Astrocyte of the spinal cord (primary cell): ENCODE measurements around the gene ZAP70.

Experiments
- DNase-seq: peaks from one replicate; pipeline ENCODE4 v3.0.0; 2011; ENCODE audit warnings: low read depth, low spot score
- H3K4me3 ChIP-seq: 2 replicates; pipeline ENCODE4 v1.5.1; 2011; ENCODE audit warnings: low read depth, mild to moderate bottlenecking, low read length, moderate library complexity
- in situ Hi-C: cut with HindIII; loops from 2 replicates; pipeline ENCODE4 v1.10.0; 2017; ENCODE audit warnings: low sequenced_read_pairs
- TF ChIP-seq, protein P1 (sequence below): IDR thresholded peaks from 2 replicates; pipeline ENCODE4 v1.5.1; 2012; ENCODE audit warnings: low read depth, mild to moderate bottlenecking, low read length, inconsistent platforms

ZAP70 gene

GRCh38 chr2:97719362-97720155 is 6.2 kb downstream of the ZAP70 start:
- H3K4me3 ChIP-seq = no peak overlapping the region
- TF ChIP-seq, protein P1, sequence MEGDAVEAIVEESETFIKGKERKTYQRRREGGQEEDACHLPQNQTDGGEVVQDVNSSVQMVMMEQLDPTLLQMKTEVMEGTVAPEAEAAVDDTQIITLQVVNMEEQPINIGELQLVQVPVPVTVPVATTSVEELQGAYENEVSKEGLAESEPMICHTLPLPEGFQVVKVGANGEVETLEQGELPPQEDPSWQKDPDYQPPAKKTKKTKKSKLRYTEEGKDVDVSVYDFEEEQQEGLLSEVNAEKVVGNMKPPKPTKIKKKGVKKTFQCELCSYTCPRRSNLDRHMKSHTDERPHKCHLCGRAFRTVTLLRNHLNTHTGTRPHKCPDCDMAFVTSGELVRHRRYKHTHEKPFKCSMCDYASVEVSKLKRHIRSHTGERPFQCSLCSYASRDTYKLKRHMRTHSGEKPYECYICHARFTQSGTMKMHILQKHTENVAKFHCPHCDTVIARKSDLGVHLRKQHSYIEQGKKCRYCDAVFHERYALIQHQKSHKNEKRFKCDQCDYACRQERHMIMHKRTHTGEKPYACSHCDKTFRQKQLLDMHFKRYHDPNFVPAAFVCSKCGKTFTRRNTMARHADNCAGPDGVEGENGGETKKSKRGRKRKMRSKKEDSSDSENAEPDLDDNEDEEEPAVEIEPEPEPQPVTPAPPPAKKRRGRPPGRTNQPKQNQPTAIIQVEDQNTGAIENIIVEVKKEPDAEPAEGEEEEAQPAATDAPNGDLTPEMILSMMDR = no peak
- no peak for DNase-seq
- in situ Hi-C loops = no loop called here

GRCh38 chr2:97720746-97721145 is 7.4 kb downstream of the ZAP70 start:
- in situ Hi-C loops = no loop called here
- TF ChIP-seq, protein P1 = no peak
- DNase-seq = no peak
- no peak overlapping the region for H3K4me3 ChIP-seq

DNA sequence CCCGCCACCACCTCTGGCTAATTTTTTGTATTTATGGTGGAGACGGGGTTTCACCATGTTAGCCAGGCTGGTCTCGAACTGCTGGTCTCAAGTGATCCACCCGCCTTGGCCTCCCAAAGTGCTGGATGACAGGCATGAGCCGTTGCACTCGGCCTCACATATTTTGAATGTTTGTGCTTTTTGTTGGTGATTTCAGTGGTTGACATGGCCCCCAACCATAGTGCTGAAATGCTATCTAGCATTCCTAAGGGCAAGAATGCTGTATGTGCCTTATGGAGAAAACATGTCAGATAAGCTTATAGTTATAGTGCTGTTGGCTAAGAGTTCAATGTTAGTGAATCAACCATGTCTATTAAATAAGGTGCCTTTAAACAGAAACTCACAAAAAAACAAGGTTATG is 8.9 kb downstream of the ZAP70 start:
- in situ Hi-C loops = no loop called here
- TF ChIP-seq, protein P1 = no peak
- no peak for DNase-seq
- H3K4me3 ChIP-seq = no peak overlapping the region

DNA sequence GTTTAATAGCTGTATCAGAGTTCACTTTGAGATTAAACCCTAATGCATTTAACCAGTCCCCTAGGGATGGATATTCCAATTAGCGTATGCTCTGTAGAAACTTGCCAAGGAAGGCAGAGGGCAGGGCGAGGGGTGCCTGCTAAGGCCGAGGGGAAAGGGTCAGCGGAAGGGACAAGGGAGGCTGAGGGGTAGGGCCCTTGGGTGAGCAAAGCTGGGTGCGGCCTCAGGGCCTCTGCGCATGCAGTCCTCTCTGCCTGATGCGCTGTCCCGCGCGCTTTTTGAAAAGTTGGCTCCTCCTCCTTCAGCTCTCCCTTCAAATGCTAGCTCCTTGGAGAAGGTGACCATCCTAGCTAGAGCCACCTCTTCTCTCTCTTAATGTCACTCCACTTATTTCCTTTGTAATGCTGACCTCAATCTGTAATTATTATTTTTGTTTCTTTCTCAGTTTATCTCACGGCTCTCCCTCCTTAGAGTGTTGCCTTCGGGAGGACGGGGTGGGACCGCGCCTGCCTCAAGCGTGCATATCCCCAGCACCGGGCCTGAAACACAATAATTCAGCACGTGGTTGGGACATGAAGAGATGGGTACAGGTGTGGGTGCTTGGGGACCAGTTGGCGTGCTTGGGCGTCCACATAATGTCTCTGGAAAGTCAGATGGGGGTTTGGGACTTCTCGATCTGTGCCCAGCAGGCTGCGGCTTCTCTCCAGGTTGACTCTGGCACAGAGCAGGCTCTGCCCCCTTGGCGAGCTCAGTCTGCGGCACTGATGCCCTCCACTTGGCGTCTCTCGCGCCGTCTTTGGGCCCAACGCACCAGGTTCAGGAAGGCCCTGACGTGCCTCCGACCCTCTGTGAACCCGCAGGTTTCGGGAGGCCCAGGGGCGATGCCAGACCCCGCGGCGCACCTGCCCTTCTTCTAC is 10.0 kb downstream of the ZAP70 start:
- TF ChIP-seq, protein P1 = no peak
- H3K4me3 ChIP-seq = no peak overlapping the region
- no peak for DNase-seq
- in situ Hi-C loops = no loop called here

GRCh38 chr2:97724073-97724410 is 10.7 kb downstream of the ZAP70 start:
- DNase-seq = no peak
- TF ChIP-seq, protein P1 = no peak
- in situ Hi-C loops = no loop called here
- H3K4me3 ChIP-seq = no peak overlapping the region

DNA sequence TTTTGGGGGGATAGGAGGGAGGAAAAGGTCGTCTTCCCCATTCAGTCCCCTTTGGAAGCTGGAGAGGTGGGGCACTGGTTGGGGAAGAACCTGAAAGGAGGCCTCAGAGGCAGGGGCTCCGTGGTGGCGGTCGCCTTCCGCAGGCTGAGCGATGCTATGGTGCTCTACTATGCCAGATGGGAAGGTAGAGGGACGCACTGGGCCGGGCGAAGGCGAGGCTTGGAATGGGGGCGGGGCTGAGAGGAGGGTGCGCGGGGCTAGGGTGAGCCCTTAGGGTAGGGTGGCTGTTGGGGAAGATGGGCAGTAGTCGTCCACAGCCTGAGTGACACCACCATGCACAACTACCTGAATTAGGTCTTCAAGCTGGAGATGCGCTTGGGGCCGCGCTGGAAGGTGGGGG is 11.1 kb downstream of the ZAP70 start:
- DNase-seq = no peak
- in situ Hi-C loops = no loop called here
- H3K4me3 ChIP-seq = no peak overlapping the region
- TF ChIP-seq, protein P1 = no peak
